HUES6 (cell line): ENCODE measurements around the gene ZYG11B.
A peak's percentile ranks its signal among the peaks of the same experiment; 100 is the strongest.
"Not testable (repeated sequence)": the region's sequence is repeated elsewhere in the genome, so short reads cannot be mapped to it uniquely, and the experiment has no call there.

ENCODE experiments used
- H3K27ac ChIP-seq: 2 replicates; pipeline ENCODE4 v1.7.0; 2013; ENCODE audit warnings: low read depth, mild to moderate bottlenecking, low read length, inconsistent platforms
- H3K27me3 ChIP-seq: 2 replicates; pipeline ENCODE4 v1.6.1; 2013; ENCODE audit warnings: low read length; ENCODE audit not compliant: control insufficient read depth, insufficient read depth
- H3K36me3 ChIP-seq: 2 replicates; pipeline ENCODE4 v1.6.1; 2013; ENCODE audit warnings: low read length; ENCODE audit not compliant: control insufficient read depth, insufficient read depth
- H3K4me1 ChIP-seq: 2 replicates; pipeline ENCODE4 v1.6.1; 2013; ENCODE audit warnings: low read length; ENCODE audit not compliant: control insufficient read depth, insufficient read depth
- H3K4me3 ChIP-seq: 2 replicates; pipeline ENCODE4 v1.5.1; 2013; ENCODE audit warnings: low read depth, low read length
- H3K9ac ChIP-seq: one replicate; pipeline ENCODE4 v1.6.1; 2013; ENCODE audit warnings: mild to moderate bottlenecking, low read length
- H3K9me3 ChIP-seq: 2 replicates; pipeline ENCODE4 v1.6.1; 2013; ENCODE audit warnings: low read depth, low read length; ENCODE audit not compliant: control insufficient read depth, insufficient read depth

The ZYG11B gene

GRCh38 chr1:52726265-52727113 is at the start of gene ZYG11B:
TSS of gene ZYG11B (plus strand) at chr1:52726453. CDS start at chr1:52726654, 201 bp downstream.
- Histone ChIP-seq H3K4me3 (peak within 1 kb of the TSS; percentile 95), H3K36me3 (no peaks in the 10 kb centered on the region), H3K27ac (peak within 1 kb of the TSS; percentile 58; the same call in 1 of the 2 replicates), H3K4me1 (peaks cover 16% of the 10 kb centered on the region; the same call in 1 of the 2 replicates), H3K9ac (peak within 1 kb of the TSS; percentile 81), H3K27me3 (no peaks in the 10 kb centered on the region), H3K9me3 (no peaks in the 10 kb centered on the region)

- peaks cover 17% of the 10 kb centered on the region; the same call in 1 of the 2 replicates for H3K4me1 ChIP-seq
- no peaks in the 10 kb centered on the region for H3K36me3 ChIP-seq
- H3K27ac ChIP-seq: no peak overlapping the region
- H3K4me3 ChIP-seq: no peak overlapping the region
- H3K27me3 ChIP-seq: no peaks in the 10 kb centered on the region
- no peaks in the 10 kb centered on the region for H3K9me3 ChIP-seq
- no peak overlapping the region for H3K9ac ChIP-seq
Measured at GRCh38 chr1:52677076-52677806, 49.0 kb upstream of the ZYG11B start.

GRCh38 chr1:52679048-52679447 is 47.2 kb upstream of the ZYG11B start:
- Histone ChIP-seq H3K27me3 (no peaks in the 10 kb centered on the region), H3K4me1 (peaks cover 17% of the 10 kb centered on the region; the same call in 1 of the 2 replicates), H3K9me3 (no peaks in the 10 kb centered on the region), H3K4me3 (no peak overlapping the region), H3K27ac (no peak overlapping the region), H3K36me3 (no peaks in the 10 kb centered on the region), H3K9ac (no peak overlapping the region)

- H3K9me3 ChIP-seq: no peaks in the 10 kb centered on the region
- H3K27ac ChIP-seq: no peak overlapping the region
- H3K9ac ChIP-seq: no peak overlapping the region
- H3K4me1 ChIP-seq: peaks cover 16% of the 10 kb centered on the region; the same call in 1 of the 2 replicates
- no peaks in the 10 kb centered on the region for H3K27me3 ChIP-seq
- H3K36me3 ChIP-seq: no peaks in the 10 kb centered on the region; the same call in 1 of the 2 replicates
- no peak overlapping the region for H3K4me3 ChIP-seq
Measured at GRCh38 chr1:52679498-52679897, 46.8 kb upstream of the ZYG11B start.

- Histone ChIP-seq H3K27me3 (no peaks in the 10 kb centered on the region), H3K9me3 (no peaks in the 10 kb centered on the region), H3K9ac (no peak overlapping the region), H3K36me3 (peaks cover 8% of the 10 kb centered on the region), H3K4me1 (peaks cover 8% of the 10 kb centered on the region; the same call in 1 of the 2 replicates), H3K4me3 (no peak overlapping the region), H3K27ac (no peak overlapping the region)
Measured at GRCh38 chr1:52680353-52680752, 45.9 kb upstream of the ZYG11B start.

- H3K27me3 ChIP-seq: no peaks in the 10 kb centered on the region
- peaks cover 8% of the 10 kb centered on the region; the same call in 1 of the 2 replicates for H3K4me1 ChIP-seq
- no peak overlapping the region for H3K9ac ChIP-seq
- H3K4me3 ChIP-seq: no peak overlapping the region
- no peak overlapping the region for H3K27ac ChIP-seq
- no peaks in the 10 kb centered on the region for H3K9me3 ChIP-seq
- H3K36me3 ChIP-seq: peaks cover 9% of the 10 kb centered on the region
Measured at GRCh38 chr1:52681136-52681535, 45.1 kb upstream of the ZYG11B start.

GRCh38 chr1:52683367-52683940 is 42.8 kb upstream of the ZYG11B start:
- Histone ChIP-seq H3K27me3 (no peaks in the 10 kb centered on the region), H3K4me3 (no peak overlapping the region), H3K4me1 (peaks cover 8% of the 10 kb centered on the region; the same call in 1 of the 2 replicates), H3K9ac (no peak overlapping the region), H3K27ac (no peak overlapping the region), H3K9me3 (no peaks in the 10 kb centered on the region), H3K36me3 (peaks cover 29% of the 10 kb centered on the region)

- no peak overlapping the region for H3K4me3 ChIP-seq
- H3K27me3 ChIP-seq: no peaks in the 10 kb centered on the region
- no peaks in the 10 kb centered on the region for H3K9me3 ChIP-seq
- H3K9ac ChIP-seq: no peak overlapping the region
- peaks cover 2% of the 10 kb centered on the region; the same call in 1 of the 2 replicates for H3K4me1 ChIP-seq
- peaks cover 32% of the 10 kb centered on the region for H3K36me3 ChIP-seq
- no peak overlapping the region for H3K27ac ChIP-seq
Measured at GRCh38 chr1:52684545-52684944, 41.7 kb upstream of the ZYG11B start.

- not testable (repeated sequence) for H3K4me3 ChIP-seq, H3K9me3 ChIP-seq, H3K27ac ChIP-seq, H3K4me1 ChIP-seq, H3K27me3 ChIP-seq, H3K9ac ChIP-seq
- peaks cover 46% of the 10 kb centered on the region for H3K36me3 ChIP-seq
Measured at GRCh38 chr1:52686261-52686751, 39.9 kb upstream of the ZYG11B start.

GRCh38 chr1:52686830-52687229 is 39.4 kb upstream of the ZYG11B start:
- Histone ChIP-seq H3K4me1 (no peaks in the 10 kb centered on the region), H3K27ac (no peak overlapping the region), H3K27me3 (no peaks in the 10 kb centered on the region), H3K9me3 (no peaks in the 10 kb centered on the region), H3K36me3 (peaks cover 49% of the 10 kb centered on the region), H3K4me3 (no peak overlapping the region), H3K9ac (no peak overlapping the region)
